HG03175 (cell line): ENCODE data around the gene SLC25A25.

Experiments
- ATAC-seq: cut with Tn5 transposase; IDR thresholded peaks from one replicate; pipeline ENCODE4 v1.9.1; 2021; ENCODE audit warnings: mild to moderate bottlenecking, moderate library complexity; ENCODE audit not compliant: unreplicated experiment

The SLC25A25 gene

DNA sequence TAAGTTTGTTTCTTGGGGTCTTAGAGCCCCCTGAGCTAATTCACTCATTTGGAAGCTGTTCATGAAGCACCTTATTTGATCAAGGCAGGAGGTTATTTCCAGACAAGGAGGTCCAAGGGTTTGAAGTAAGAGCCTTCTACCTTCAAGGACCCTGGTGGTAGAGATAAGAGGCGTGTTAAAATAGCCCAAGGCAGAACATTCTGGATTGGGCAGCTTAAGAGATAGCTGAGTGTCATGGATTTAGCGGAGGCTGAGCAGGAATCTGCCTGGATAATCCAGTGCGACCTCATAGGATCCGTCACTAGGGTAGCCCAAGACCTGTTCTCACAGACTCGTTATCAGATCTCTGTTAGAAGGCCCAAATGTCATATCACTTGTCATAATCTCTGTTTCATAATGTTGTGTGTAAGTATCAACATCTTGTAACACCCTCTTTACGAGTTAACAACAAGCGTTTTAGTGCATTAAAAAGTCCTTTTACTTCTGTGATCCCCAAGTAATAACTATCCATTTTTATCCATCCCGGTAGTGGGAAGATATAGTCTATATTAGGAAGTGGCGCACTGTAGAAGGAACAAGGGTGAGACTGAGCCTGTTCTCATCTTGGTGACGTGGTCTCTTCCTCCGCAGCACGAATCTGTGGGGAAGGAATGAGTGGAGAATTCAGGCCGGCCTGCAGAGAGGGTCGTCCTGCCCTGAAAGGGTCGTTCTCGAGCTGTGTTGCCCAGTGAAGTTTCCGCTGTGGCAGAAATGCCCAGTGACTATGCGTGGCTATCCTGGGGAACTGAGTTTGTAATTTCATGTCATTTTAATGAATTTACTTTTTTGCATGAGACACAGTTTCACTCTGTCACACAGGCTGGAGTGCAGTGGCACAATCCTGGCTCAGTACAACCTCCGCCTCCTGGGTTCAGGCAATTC, 28.8 kb downstream of the SLC25A25 start:
- no peak for ATAC-seq

- no peak for ATAC-seq
Observed at GRCh38 chr9:128097543-128098296, 29.7 kb downstream of the SLC25A25 start.

DNA sequence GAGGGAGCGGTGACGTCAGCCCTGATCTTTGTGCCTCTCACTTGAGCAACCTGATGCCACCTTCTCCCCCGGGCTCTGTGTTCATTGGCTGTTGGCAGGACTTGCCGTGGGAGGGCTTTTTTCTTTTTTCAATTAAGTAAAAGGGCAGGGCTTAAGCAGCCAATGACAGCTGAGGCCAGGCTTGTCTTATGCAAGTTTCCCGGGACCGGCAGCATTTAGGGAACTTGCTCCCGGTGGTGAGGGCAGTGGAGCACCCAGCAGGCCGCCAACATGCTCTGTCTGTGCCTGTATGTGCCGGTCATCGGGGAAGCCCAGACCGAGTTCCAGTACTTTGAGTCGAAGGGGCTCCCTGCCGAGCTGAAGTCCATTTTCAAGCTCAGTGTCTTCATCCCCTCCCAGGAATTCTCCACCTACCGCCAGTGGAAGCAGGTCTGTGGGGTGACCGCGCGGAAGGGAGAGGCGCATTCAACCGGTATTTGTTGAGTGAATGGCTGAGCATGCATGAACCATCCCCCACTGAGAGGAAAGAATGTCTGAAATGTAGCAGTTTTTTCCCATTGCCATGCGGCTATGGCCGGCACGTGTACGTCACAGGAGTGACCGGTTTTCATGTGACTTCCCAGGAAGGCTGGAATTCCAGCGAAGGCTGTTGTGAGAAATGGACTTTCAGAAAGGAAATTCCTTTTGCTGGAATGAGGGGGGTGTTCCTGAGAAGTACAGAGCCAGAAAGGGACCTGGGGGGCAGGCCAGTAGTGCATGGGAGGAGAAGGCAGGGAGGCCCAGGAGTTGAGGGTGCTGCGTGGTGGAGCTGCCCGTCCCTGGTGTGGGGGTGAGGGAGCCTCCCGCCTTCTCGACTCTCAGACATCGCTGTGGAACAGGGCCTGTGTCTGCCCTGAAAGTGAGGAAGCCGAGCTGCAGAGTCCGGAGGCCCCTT, 30.5 kb downstream of the SLC25A25 start:
- no peak for ATAC-seq

GRCh38 chr9:128099231-128099931, 31.3 kb downstream of the SLC25A25 start:
- no peak for ATAC-seq

DNA sequence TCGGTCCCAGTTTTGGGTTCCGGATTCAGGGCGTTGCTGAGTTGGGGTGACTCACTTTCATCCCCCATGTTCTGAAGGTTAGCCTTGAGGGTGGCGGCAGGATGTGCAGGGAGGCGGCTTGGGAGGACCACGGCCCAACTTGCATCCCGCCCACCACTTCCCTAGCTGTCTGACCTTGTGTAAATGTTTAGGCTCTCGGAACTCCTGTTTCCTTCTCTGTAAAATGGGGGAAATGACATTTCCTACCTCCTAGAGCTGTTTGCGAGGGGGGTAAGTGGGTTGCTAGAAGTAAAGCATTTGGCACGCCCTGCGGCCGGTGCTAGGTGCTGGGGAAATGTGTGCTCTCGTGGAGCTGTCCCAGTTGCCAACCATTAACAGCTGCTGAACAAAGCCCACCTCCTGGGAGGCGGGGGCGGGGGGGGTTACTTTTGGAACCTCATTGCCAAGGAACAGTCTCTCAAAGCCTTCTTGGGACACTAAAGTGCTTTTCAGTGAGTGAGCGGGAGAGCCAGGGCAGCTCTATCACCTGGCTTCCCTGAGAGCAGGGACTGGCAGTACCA, 32.0 kb downstream of the SLC25A25 start:
- ATAC-seq: no peak

DNA sequence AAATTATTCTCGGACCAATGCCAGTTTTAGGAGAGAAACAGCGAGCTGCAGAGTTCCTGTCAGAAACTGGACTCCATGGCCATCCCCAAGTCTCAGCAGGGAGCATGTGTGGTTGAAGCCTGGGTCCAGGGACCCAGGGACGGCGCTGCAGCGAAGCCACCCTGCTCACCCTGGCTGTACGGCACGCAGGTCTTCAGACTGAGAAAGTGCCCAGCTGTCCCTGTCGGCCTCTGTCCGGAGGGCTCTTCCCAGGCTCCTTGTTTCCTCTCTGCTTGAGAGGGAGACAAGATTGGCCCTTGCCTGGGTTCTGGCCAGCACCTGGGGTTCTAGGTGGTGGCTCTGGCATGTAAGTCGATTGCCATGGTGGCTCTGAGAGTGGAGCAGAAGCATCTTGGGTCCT, 32.5 kb downstream of the SLC25A25 start:
- no peak for ATAC-seq

DNA sequence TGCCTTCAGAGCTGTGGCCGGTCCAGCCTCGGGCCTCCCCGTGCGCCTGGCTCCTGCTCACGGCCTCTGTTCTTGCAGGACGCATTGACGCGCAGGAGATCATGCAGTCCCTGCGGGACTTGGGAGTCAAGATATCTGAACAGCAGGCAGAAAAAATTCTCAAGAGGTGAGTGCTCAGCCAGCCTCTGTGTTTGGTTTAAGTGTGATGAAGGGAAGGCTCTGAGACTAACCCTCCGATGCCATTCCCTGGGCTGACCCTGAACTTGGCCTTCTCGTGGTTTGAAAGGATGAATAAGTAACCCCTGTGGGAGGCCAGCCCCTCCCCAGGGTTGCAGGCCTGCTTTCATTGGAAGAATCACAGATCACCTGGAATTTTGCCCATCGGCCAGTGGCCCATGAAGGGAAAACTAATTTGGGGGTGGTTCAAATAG, 33.2 kb downstream of the SLC25A25 start:
- no peak for ATAC-seq

DNA sequence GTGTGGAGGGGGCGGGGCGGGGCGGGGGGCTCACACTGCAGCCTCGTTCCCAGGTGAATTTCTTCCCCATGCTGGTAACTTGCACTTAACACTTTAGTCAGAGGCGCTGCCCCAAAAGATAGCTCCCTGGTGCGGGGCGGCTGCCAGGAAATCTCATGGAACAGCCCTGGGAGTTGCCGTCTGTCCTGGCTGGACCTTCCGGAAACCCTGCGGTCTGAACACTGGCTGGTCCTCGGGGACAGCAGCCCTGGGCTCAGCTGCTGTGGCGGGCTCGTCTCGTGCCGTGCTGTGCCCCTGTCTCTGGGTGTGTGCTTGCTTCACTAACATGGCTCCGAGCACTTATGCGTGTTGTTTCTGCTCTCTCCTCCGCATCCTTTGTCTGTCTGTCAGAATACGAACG, 33.7 kb downstream of the SLC25A25 start:
- ATAC-seq: no peak

DNA sequence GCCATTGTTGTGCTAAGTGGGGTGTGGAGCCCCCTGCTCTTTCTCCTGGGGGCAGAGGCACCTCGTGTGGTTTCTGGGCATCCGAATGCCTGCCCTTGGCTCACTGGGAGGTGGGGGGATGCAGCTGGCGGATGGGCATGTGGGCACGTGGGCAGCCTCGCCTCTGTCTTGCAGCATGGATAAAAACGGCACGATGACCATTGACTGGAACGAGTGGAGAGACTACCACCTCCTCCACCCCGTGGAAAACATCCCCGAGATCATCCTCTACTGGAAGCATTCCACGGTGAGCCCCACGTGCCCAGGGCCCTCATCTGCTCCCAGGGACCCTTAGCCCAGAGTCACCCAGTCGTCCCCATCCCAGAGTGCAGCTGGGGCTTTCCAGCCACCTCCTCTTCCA, 34.2 kb downstream of the SLC25A25 start:
- ATAC-seq: no peak

DNA sequence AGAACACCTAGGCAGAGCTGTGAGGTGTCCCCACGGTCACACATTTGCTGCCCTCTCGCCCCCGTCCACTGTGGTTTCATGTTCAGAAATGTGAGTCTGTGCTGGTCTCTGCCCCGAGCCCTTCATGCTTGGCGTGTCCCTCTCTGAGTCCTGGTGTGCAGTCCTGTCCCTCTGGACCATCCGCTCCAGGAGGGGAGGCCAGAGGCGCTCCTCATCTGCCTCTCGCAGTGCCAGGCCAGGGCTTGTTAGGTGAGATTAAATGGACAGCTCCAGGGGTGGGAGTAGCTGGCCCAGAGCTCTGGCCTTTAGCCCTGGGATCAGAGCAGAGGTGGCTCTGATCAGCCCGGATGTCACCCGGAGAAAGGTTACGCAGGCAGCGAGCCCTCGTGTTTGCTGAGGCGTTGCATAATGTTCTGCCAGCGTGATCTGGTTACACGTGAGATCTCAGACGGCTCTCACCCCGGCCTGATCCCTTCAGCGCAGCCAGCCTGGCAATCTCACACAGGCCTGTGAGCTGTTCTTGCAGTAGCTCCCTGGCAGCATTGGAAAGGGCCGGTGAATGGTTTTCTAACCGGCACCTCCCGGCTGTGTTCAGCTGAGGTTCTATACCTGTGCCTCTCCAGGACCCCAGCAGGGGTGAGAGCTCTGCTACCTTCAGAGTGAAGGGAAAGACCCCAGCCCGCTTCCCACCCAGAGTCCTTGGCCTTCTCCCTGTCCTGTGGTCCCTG, 35.0 kb downstream of the SLC25A25 start:
- no peak for ATAC-seq

DNA sequence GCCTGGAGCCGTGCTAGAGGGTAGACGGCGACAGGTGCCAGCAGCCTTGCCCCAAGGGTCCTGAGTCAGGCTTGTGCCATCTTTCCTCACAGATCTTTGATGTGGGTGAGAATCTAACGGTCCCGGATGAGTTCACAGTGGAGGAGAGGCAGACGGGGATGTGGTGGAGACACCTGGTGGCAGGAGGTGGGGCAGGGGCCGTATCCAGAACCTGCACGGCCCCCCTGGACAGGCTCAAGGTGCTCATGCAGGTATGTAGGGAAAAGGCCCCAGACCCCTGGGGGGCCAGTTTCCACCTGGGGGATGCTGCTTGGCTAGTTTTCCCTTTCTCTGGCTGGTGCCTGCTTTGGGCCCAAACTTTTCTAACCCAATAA, 35.5 kb downstream of the SLC25A25 start:
- no peak for ATAC-seq

DNA sequence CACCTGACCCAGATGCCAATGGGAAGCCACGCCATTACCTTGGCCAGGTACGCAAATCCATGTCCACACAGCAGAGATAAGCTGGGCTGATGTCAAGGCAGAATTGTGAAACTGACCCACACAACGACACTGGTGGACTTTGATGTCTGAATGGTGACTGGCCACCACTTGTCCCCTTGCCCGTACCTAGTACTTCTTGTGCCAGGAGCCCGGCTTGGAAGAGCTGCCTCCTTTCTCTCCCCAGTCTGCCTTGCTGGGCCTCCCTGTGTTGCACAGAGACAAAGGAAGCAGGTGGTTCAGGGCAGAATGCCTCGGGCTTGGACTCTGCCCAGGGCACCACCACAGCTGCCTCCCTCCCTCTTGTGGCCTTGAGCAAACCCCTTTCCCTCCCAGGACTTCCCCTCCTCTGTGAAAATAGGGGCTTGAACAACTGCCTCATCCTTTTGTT, 36.2 kb downstream of the SLC25A25 start:
- no peak for ATAC-seq

DNA sequence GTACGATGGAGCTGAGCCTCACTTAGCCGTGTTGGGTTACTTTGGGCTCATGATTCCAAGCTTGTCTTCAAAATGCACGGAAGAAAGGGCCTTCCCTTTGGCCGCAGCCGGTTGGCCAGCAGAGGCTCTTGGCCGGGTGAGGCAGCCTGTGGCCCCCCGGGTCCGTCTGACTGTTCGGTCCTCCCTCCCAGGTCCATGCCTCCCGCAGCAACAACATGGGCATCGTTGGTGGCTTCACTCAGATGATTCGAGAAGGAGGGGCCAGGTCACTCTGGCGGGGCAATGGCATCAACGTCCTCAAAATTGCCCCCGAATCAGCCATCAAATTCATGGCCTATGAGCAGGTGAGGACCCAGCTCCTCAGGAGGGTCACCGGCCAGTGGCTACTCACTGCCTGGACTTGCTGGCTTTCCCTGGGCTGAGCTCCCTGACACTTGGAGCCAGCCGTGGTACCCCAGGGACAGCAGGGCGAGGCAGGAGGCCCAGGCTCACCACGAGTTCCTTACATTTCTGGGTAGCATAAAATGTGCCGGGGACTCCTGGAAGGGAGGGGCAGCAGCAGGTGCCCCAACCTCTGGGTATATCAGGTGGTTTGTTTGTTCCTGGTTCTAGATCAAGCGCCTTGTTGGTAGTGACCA, 37.6 kb downstream of the SLC25A25 start:
- no peak for ATAC-seq

DNA sequence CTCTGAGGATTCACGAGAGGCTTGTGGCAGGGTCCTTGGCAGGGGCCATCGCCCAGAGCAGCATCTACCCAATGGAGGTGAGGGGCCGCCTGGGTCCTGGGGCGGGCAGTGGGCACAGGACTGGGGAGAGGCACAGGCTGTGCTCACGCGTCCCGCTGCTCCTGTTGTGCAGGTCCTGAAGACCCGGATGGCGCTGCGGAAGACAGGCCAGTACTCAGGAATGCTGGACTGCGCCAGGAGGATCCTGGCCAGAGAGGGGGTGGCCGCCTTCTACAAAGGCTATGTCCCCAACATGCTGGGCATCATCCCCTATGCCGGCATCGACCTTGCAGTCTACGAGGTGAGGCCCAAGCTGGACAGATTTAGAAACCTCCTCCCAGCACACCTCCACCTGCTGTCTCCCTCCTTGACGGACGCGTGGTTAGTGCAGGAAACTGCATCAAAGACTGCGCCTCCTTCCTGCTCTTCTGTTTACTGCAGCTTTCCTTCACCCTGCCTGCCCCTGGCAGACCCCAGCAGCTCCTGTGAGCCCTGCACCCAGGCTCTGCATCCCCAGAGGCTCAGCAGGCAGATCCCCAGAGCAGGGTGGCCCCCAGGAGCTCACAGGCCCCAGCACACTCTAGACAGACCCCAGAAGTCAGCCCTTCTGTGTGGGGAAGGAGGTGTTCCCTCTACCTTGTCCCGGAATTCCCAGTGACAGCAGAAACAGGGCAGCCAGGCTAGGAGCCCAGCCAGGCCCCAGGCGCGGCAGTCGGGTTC, 38.3 kb downstream of the SLC25A25 start:
- ATAC-seq: no peak

DNA sequence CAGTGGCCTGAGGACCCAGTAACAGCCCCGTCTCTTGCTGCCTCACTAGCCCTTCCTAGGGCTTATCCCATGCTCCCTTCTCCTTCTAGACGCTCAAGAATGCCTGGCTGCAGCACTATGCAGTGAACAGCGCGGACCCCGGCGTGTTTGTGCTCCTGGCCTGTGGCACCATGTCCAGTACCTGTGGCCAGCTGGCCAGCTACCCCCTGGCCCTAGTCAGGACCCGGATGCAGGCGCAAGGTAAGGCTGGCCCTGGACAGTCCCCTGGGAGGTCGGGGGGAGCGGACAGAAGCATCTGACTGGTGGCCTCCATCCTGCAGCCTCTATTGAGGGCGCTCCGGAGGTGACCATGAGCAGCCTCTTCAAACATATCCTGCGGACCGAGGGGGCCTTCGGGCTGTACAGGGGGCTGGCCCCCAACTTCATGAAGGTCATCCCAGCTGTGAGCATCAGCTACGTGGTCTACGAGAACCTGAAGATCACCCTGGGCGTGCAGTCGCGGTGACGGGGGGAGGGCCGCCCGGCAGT, 39.0 kb downstream of the SLC25A25 start:
- no peak for ATAC-seq

GRCh38 chr9:128107468-128108268, 39.6 kb downstream of the SLC25A25 start:
- no peak for ATAC-seq
